CD8-positive, alpha-beta memory T cell (primary cell): ENCODE measurements around the gene KBTBD4. TPM values are rescaled to one million over a fixed set of nuclear protein-coding genes. Genes with fewer than 3 reads are reported as not detected.
A peak's percentile ranks its signal among the peaks of the same experiment; 100 is the strongest.

Source experiments
- CTCF ChIA-PET: fragments of 350-600 bp; sonication (Branson Sonifier 250); formaldehyde crosslinking; loops from one replicate; lab custom pipeline; 2021; ENCODE audit warnings: antibody characterized with exemption; lab: Charles Lee
- POLR2A ChIA-PET: fragments of 350-600 bp; sonication (Branson Sonifier 250); formaldehyde crosslinking; loops from one replicate; lab custom pipeline; 2021; ENCODE audit warnings: antibody characterized with exemption; lab: Charles Lee
- DNase-seq, 5 donors: peaks; one replicate each; pipeline versions ENCODE4 v3.0.0 to v3.0.0-alpha.2; 2020 to 2022; ENCODE audit warnings: mixed read lengths in 1 of 5
- H3K27ac ChIP-seq: one replicate; pipeline ENCODE4 v1.7.0; 2013; ENCODE audit warnings: low read depth, mild to moderate bottlenecking, low read length, moderate library complexity
- H3K27me3 ChIP-seq: 2 replicates; pipeline ENCODE4 v1.7.0; 2013; ENCODE audit warnings: low read length, mild to moderate bottlenecking; ENCODE audit not compliant: insufficient read depth, poor library complexity, severe bottlenecking
- H3K36me3 ChIP-seq: 2 replicates; pipeline ENCODE4 v1.7.0; 2013; ENCODE audit warnings: mild to moderate bottlenecking, low read length, moderate library complexity; ENCODE audit not compliant: insufficient read depth
- H3K4me1 ChIP-seq: 2 replicates; pipeline ENCODE4 v1.7.0; 2013; ENCODE audit warnings: mild to moderate bottlenecking, low read length, moderate library complexity; ENCODE audit not compliant: insufficient read depth
- H3K4me3 ChIP-seq: 2 replicates; pipeline ENCODE4 v1.7.0; 2013; ENCODE audit warnings: mild to moderate bottlenecking, low read length
- H3K9me3 ChIP-seq: 2 replicates; pipeline ENCODE4 v1.7.0; 2013; ENCODE audit warnings: mild to moderate bottlenecking, low read length
- H3K27ac Mint-ChIP-seq, 8 donors: one replicate each; pipeline ENCODE4 v1.8.0; 2020 to 2021; ENCODE audit warnings: mixed read lengths in 8 of 8, mild to moderate bottlenecking in 6 of 8, inconsistent platforms in 3 of 8, moderate library complexity in 3 of 8
- H3K27me3 Mint-ChIP-seq, 2 donors: one replicate each; pipeline ENCODE4 v1.8.0; 2020 to 2021; ENCODE audit warnings: mixed read lengths in 2 of 2, mild to moderate bottlenecking in 1 of 2, moderate library complexity in 1 of 2
- H3K36me3 Mint-ChIP-seq, 3 donors: one replicate each; pipeline ENCODE4 v1.8.0; 2020 to 2021; ENCODE audit warnings: mixed read lengths in 3 of 3, inconsistent platforms in 1 of 3, mild to moderate bottlenecking in 1 of 3
- H3K4me1 Mint-ChIP-seq, 3 donors: one replicate each; pipeline ENCODE4 v1.8.0; 2020 to 2021; ENCODE audit warnings: mixed read lengths in 3 of 3, inconsistent platforms in 1 of 3, mild to moderate bottlenecking in 1 of 3
- H3K4me3 Mint-ChIP-seq, 7 donors: one replicate each; pipeline ENCODE4 v1.8.0; 2020 to 2021; ENCODE audit warnings: mixed read lengths in 7 of 7, mild to moderate bottlenecking in 6 of 7, moderate library complexity in 4 of 7, inconsistent platforms in 2 of 7
- H3K9me3 Mint-ChIP-seq, 5 donors: one replicate each; pipeline ENCODE4 v1.8.0; 2020 to 2022; ENCODE audit warnings: mixed read lengths in 5 of 5, mild to moderate bottlenecking in 3 of 5, moderate library complexity in 2 of 5, inconsistent platforms in 1 of 5
- polyA plus RNA-seq: library from polyadenylated mRNA; unstranded; fragments of 300-500 nt; fragmentation: Illumina TruSeq; gene quantifications from one replicate; pipeline ENCODE4 v1.2.3, GENCODE V29; 2021
- total RNA-seq, 2 experiments: library from RNA; stranded (reverse); gene quantifications; one replicate each; pipeline ENCODE4 v1.2.3, GENCODE V29; 2021

The KBTBD4 gene
- total and polyA plus RNA-seq, 3 experiments from 2014 or later, result 24.8 to 46.5 (median 26.4) TPM

- H3K27ac ChIP-seq, result no peak overlapping the region
- Mint-ChIP-seq H3K36me3 (peaks cover 0 to 4% (median 4%) of the 10 kb centered on the region in 3 donors), H3K27me3 (peaks cover 29 to 38% of the 10 kb centered on the region in 2 donors), H3K27ac (no peak overlapping the region), H3K4me1 (peaks cover 0 to 14% (median 2%) of the 10 kb centered on the region in 3 donors), H3K4me3 (no peak overlapping the region), H3K9me3 (no peaks in the 10 kb centered on the region)
- no peak overlapping the region for H3K4me3 ChIP-seq
- H3K36me3 ChIP-seq, result no peaks in the 10 kb centered on the region
- no peaks in the 10 kb centered on the region for H3K4me1 ChIP-seq
- POLR2A ChIA-PET, result no interaction called here
- no peaks in the 10 kb centered on the region for H3K9me3 ChIP-seq
- H3K27me3 ChIP-seq, result peaks cover 24% of the 10 kb centered on the region
- CTCF ChIA-PET, result no interaction called here
- no peak for DNase-seq
Measured at GRCh38 chr11:47595029-47595428, 16.3 kb upstream of the KBTBD4 start.

DNA sequence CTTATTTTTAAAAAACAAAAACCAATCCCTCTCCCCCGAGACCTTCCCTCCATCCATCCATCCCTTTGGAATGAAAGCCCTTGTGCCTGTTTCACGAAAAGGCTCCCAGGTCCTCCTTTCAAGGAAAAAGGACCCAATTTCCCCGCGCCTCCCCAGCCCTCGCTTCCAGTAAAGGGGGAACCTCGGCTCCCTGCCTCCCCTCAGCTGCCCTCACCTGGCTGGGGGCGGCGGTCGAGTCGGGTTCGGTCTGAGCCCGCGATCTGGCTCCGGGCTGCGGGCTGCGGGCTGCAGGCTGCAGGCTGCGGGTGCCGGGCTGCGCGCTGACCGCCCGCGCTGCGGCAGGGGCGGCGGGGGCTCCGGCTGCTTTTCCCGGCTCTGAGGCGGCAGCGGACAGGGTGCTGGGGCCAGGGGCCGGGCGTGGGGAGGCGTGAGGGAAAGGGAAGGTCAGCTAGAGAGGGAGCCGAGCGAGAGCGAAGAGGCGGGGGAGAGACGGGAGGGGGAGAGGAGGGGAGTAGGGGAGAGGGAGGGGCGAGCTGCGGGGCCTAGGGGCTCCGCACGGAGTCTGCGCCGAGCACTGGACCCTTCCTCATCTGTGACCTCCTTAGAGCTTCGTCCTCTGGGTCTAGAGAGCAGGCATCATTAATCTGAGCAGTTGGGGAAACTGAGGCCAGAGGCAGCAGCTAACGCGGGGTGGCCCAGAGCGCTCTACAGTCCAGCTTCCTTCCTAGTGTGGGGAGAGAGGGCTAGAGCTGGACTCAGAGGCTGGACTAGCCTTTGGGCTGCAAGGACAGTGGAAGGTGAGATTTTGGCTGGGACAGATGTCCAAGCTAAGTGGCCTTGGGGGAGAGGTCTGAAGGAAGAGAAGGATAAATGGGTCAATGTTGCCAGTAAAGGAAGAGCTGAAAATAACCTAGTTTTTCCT, 15.4 kb upstream of the KBTBD4 start, which contains the start of gene C1QTNF4:
C1QTNF4 (minus strand) TSS at position 478 of the 922 bp plus-strand sequence. CDS start 3,601 bp downstream, outside the sequence.
- Mint-ChIP-seq H3K27ac (no peak within 1 kb of the TSS), H3K4me3 (no peak within 1 kb of the TSS), H3K27me3 (peaks cover 29 to 35% of the 10 kb centered on the region in 2 donors), H3K9me3 (no peaks in the 10 kb centered on the region), H3K4me1 (peaks cover 0 to 14% (median 2%) of the 10 kb centered on the region in 3 donors), H3K36me3 (peaks cover 0 to 4% (median 1%) of the 10 kb centered on the region in 3 donors)
- no peaks in the 10 kb centered on the region for H3K4me1 ChIP-seq
- CTCF ChIA-PET, result no interaction called here
- POLR2A ChIA-PET, result no interaction called here
- no peaks in the 10 kb centered on the region for H3K36me3 ChIP-seq
- DNase-seq, result no peak
- no peak within 1 kb of the TSS for H3K4me3 ChIP-seq
- H3K9me3 ChIP-seq, result no peaks in the 10 kb centered on the region
- no peak within 1 kb of the TSS for H3K27ac ChIP-seq
- peaks cover 24% of the 10 kb centered on the region for H3K27me3 ChIP-seq

DNA sequence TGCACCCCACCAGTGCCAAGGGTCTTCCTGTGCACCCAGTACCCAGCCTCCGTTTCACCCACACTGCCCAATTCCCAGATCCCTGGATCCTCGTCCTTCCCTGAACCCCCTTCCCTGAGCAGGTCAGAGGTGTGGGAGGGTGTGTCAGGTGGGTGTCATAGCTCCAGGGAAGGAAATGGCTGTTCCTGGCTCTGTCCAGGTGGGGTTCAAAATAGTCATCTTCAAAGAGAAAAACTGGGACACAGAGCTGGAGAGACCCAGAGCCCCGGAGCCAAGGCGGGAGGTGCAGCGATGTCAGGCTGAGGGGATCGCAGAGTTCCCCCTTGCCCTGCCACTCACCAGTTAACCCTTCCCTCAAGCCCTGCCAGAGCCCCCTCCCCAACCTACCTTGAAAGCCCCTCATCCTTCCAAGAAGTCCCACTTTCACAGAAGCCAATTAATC, 14.7 kb upstream of the KBTBD4 start:
- Histone ChIP-seq H3K27ac (no peak overlapping the region), H3K4me1 (no peaks in the 10 kb centered on the region), H3K36me3 (no peaks in the 10 kb centered on the region), H3K4me3 (no peak overlapping the region), H3K27me3 (peaks cover 24% of the 10 kb centered on the region), H3K9me3 (no peaks in the 10 kb centered on the region)
- Mint-ChIP-seq H3K9me3 (no peaks in the 10 kb centered on the region), H3K36me3 (peaks cover 0 to 4% (median 0%) of the 10 kb centered on the region in 3 donors), H3K4me1 (peaks cover 0 to 14% (median 2%) of the 10 kb centered on the region in 3 donors), H3K4me3 (no peak overlapping the region), H3K27me3 (peaks cover 29 to 35% of the 10 kb centered on the region in 2 donors), H3K27ac (no peak overlapping the region)
- ChIA-PET CTCF (no interaction called here), POLR2A (no interaction called here)
- no peak for DNase-seq

DNA sequence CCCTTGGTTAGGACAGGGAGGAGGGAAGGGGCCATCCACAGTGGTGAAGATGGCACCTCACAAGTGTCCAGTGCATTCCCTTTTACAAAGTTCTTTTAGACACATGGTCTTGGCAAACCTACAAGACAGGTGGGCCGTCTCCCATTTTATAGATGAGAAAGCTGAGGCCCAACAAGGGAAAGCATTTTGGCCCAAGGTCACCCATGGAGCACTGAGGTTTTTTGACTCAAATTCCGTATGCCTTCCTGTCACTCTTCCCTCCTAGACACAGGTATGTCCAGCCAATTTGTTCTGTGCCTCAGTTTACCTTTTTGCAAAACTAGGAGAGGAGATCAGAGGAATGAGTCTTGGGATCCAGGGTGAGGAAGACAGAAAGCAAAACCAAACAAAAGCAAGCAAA, 14.2 kb upstream of the KBTBD4 start:
- peaks cover 0 to 4% (median 0%) of the 10 kb centered on the region in 3 donors for H3K36me3 Mint-ChIP-seq
- peaks cover 0 to 14% (median 2%) of the 10 kb centered on the region in 3 donors for H3K4me1 Mint-ChIP-seq
- H3K27ac Mint-ChIP-seq, result no peak overlapping the region
- ChIA-PET CTCF (no interaction called here), POLR2A (no interaction called here)
- no peaks in the 10 kb centered on the region for H3K36me3 ChIP-seq
- peaks cover 29 to 35% of the 10 kb centered on the region in 2 donors for H3K27me3 Mint-ChIP-seq
- H3K27me3 ChIP-seq, result peaks cover 24% of the 10 kb centered on the region
- H3K9me3 Mint-ChIP-seq, result no peaks in the 10 kb centered on the region
- H3K4me3 Mint-ChIP-seq, result no peak overlapping the region
- no peak overlapping the region for H3K27ac ChIP-seq
- no peaks in the 10 kb centered on the region for H3K4me1 ChIP-seq
- no peaks in the 10 kb centered on the region for H3K9me3 ChIP-seq
- H3K4me3 ChIP-seq, result no peak overlapping the region
- DNase-seq, result no peak

DNA sequence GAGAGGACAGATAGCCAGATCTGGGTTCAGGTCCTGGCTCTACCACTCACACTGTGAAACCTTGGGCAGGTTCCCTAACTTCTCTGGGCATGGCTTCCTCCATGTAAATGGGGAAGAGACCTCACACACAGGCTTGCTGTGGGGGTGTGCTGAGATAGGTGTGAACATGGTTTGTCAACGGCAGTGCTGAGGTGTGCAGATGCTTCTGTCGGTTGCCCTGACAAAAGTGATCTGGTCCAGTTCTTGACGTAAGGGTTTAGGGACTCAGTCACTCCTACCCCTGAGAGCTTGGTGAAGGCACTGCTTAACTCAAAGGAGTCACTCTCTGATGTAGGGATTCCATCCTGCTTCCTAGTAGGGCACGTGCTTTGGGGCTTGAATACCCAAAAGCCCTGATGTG, 13.5 kb upstream of the KBTBD4 start:
- Histone ChIP-seq H3K36me3 (no peaks in the 10 kb centered on the region), H3K27ac (no peak overlapping the region), H3K4me1 (no peaks in the 10 kb centered on the region), H3K27me3 (peaks cover 24% of the 10 kb centered on the region), H3K4me3 (no peak overlapping the region), H3K9me3 (no peaks in the 10 kb centered on the region)
- DNase-seq, result no peak
- Mint-ChIP-seq H3K27ac (no peak overlapping the region), H3K9me3 (no peaks in the 10 kb centered on the region), H3K27me3 (peaks cover 29 to 35% of the 10 kb centered on the region in 2 donors), H3K4me3 (no peak overlapping the region), H3K36me3 (peaks cover 0 to 4% (median 0%) of the 10 kb centered on the region in 3 donors), H3K4me1 (peaks cover 0 to 14% (median 2%) of the 10 kb centered on the region in 3 donors)
- CTCF ChIA-PET, result no interaction called here
- POLR2A ChIA-PET, result no interaction called here

DNA sequence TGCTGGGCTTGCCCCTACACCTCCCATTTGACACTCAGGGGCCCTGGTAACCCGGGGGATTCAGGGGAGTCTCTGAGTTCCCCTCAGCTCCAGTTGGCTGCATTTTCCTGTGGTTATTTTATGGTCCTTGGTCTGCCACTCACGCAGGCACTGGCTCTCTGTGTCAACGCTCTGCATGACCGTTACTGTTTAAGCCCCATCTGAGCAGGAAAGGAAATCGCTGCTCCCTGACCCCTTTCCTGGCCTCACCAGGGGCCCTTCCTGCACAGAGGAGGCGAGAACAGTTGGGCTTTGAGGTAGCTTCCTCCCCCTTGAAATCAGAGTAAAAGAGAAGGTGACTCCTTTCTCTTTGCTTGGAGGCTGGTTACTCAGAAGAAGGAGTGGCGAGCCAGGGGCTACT, 13.0 kb upstream of the KBTBD4 start:
- Mint-ChIP-seq H3K9me3 (no peaks in the 10 kb centered on the region), H3K4me1 (peaks cover 0 to 14% (median 2%) of the 10 kb centered on the region in 3 donors), H3K27me3 (peaks cover 29 to 35% of the 10 kb centered on the region in 2 donors), H3K36me3 (peaks cover 0 to 4% (median 0%) of the 10 kb centered on the region in 3 donors), H3K27ac (no peak overlapping the region), H3K4me3 (no peak overlapping the region)
- Histone ChIP-seq H3K4me3 (no peak overlapping the region), H3K9me3 (no peaks in the 10 kb centered on the region), H3K27ac (no peak overlapping the region), H3K4me1 (no peaks in the 10 kb centered on the region), H3K36me3 (no peaks in the 10 kb centered on the region), H3K27me3 (peaks cover 24% of the 10 kb centered on the region)
- no peak for DNase-seq
- ChIA-PET POLR2A (no interaction called here), CTCF (no interaction called here)

DNA sequence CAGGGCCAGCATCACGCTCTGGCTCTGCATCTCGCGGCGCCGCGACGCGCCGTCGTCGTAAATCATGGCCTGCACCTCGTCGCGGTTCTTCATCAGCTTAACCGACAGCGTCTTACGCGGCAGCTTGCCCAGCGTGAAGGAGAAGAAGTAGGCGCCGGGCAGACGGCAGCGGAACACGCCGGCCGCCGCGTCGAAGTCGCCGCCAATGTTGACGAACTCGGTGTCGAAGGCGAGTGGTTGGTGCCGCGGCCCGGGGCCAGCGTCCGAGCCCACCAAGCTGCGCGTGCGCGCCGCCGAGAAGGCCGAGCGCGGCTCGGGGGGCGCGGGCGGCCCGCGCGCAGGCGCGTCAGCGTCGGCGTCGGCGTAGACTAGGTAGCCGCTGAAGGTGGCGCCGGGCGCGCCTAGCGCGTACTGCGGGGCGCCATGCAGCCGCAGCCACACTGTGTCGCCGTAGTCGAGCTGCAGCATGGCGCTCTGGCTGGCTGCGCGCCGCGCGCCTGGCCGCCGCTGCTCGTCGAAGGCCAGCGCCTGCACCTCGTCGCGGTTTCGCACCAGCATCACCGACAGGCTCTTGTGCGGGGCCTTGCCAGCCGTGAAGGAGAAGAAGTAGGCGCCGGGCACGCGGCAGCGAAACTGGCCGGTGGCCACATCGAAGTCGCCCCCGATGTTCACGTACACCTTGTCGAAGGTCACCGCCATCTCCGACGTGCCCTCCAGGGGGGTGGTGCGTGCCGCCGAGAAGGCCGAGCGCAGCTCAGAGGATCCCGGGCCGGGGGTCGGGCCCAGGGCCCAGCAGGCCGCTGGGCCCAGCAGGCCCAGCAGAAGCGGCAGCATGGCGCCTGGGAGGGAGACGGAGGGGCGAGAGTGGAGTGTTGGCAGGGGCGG, 11.4 kb upstream of the KBTBD4 start:
- Mint-ChIP-seq H3K27me3 (peaks cover 26 to 27% of the 10 kb centered on the region in 2 donors), H3K4me1 (peaks cover 0 to 14% (median 2%) of the 10 kb centered on the region in 3 donors), H3K9me3 (no peaks in the 10 kb centered on the region), H3K27ac (peak overlapping the region in 1 of 8 donors; percentile 90), H3K36me3 (peaks cover 0 to 4% (median 2%) of the 10 kb centered on the region in 3 donors), H3K4me3 (no peak overlapping the region)
- ChIA-PET CTCF (no interaction called here), POLR2A (no interaction called here)
- H3K4me1 ChIP-seq, result no peaks in the 10 kb centered on the region
- no peaks in the 10 kb centered on the region for H3K9me3 ChIP-seq
- no peaks in the 10 kb centered on the region for H3K36me3 ChIP-seq
- no peak overlapping the region for H3K27ac ChIP-seq
- H3K27me3 ChIP-seq, result peaks cover 24% of the 10 kb centered on the region
- no peak overlapping the region for H3K4me3 ChIP-seq
- DNase-seq, result no peak
